HL-60 (cell line): ENCODE results near the gene GCM1.

Experiments
- DNase-seq, 2 experiments: peaks; one replicate each; pipeline ENCODE4 v3.0.0-alpha.2; 2010 to 2020; ENCODE audit warnings: low read depth in 1 of 2, low spot score in 1 of 2
- H3K27ac ChIP-seq: fragments of 250-450 bp; sonication (Bioruptor Pico); replicated peaks from 2 replicates; pipeline ENCODE4 v1.5.1; 2020; ENCODE audit warnings: mild to moderate bottlenecking, moderate library complexity
- H3K27me3 ChIP-seq: fragments of 250-450 bp; sonication (Bioruptor Pico); 2 replicates; pipeline ENCODE4 v1.5.1; 2021; ENCODE audit warnings: mild to moderate bottlenecking, moderate library complexity; ENCODE audit not compliant: insufficient read depth, poor library complexity, severe bottlenecking
- H3K4me3 ChIP-seq: replicated peaks from 2 replicates; pipeline ENCODE4 v1.5.1; 2011; ENCODE audit warnings: mild to moderate bottlenecking, control low read depth, low read length; ENCODE audit not compliant: insufficient read depth
- CTCF ChIP-seq: IDR thresholded peaks from one replicate; pipeline ENCODE4 v1.5.1; 2011; ENCODE audit warnings: low read length, control low read depth, inconsistent platforms; ENCODE audit not compliant: insufficient read depth
- GABPA ChIP-seq: IDR thresholded peaks from 2 replicates; pipeline ENCODE4 v1.6.1; 2012; ENCODE audit warnings: low read depth
- POLR2AphosphoS5 ChIP-seq: IDR thresholded peaks from 2 replicates; pipeline ENCODE4 v1.6.1; 2012; ENCODE audit warnings: low read depth
- REST ChIP-seq: IDR thresholded peaks from 2 replicates; pipeline ENCODE4 v1.6.1; 2012; ENCODE audit warnings: low read depth; ENCODE audit not compliant: insufficient replicate concordance
- SPI1 ChIP-seq: IDR thresholded peaks from 2 replicates; pipeline ENCODE4 v1.6.1; 2012; ENCODE audit warnings: low read depth, mild to moderate bottlenecking, borderline replicate concordance

Gene GCM1

GRCh38 chr6:53151676-53152075 is 3.0 kb upstream of the GCM1 start:
- no peaks in the 10 kb centered on the region for H3K27me3 ChIP-seq
- DNase-seq = no peak
- H3K4me3 ChIP-seq = no peak overlapping the region
- H3K27ac ChIP-seq = no peak overlapping the region
- TF ChIP-seq CTCF (peak; percentile 13), REST (no peak)

- H3K4me3 ChIP-seq = no peak overlapping the region
- DNase-seq = no peak
- no peak overlapping the region for H3K27ac ChIP-seq
- H3K27me3 ChIP-seq = no peaks in the 10 kb centered on the region
- no peak for TF ChIP-seq SPI1
- TF ChIP-seq POLR2AphosphoS5 = no peak
- TF ChIP-seq REST = no peak
- TF ChIP-seq GABPA = no peak
- no peak for TF ChIP-seq CTCF
Measured at GRCh38 chr6:53144802-53145201, 3.8 kb downstream of the GCM1 start.

- no peaks in the 10 kb centered on the region for H3K27me3 ChIP-seq
- TF ChIP-seq SPI1 (no peak), CTCF (no peak), REST (no peak), GABPA (no peak), POLR2AphosphoS5 (no peak)
- H3K4me3 ChIP-seq = no peak overlapping the region
- no peak for DNase-seq
- H3K27ac ChIP-seq = no peak overlapping the region
Measured at GRCh38 chr6:53143710-53144109, 4.9 kb downstream of the GCM1 start.
